HEK293T (cell line): ENCODE data around the gene CD99.

Experiments
- CTCF ChIA-PET: fragments of 350-600 bp; formaldehyde crosslinking; extraction: SDS; loops from one replicate; lab custom pipeline; 2021; ENCODE audit warnings: antibody characterized with exemption, inconsistent platforms; lab: Yijun Ruan, JAX
- POLR2A ChIA-PET: fragments of 350-600 bp; formaldehyde crosslinking; extraction: SDS; loops from one replicate; lab custom pipeline; 2020; ENCODE audit warnings: antibody characterized with exemption, inconsistent platforms; lab: Yijun Ruan, JAX
- DNase-seq: peaks from one replicate; pipeline ENCODE4 v3.0.0; 2012; ENCODE audit warnings: mixed read lengths; ENCODE audit errors: extremely low spot score
- ARNT ChIP-seq: fragments of 450-650 bp; IDR thresholded peaks from 2 replicates; pipeline ENCODE4 v1.6.1; 2017; ENCODE audit warnings: mild to moderate bottlenecking
- BHLHE40 ChIP-seq: fragments of 450-650 bp; IDR thresholded peaks from 2 replicates; pipeline ENCODE4 v1.6.1; 2016; ENCODE audit warnings: mild to moderate bottlenecking, moderate library complexity, borderline replicate concordance
- CTBP1 ChIP-seq: fragments of 450-650 bp; IDR thresholded peaks from 2 replicates; pipeline ENCODE4 v1.6.1; 2016; ENCODE audit warnings: borderline replicate concordance
- ELF4 ChIP-seq: fragments of 450-650 bp; IDR thresholded peaks from 2 replicates; pipeline ENCODE4 v1.6.1; 2017; ENCODE audit warnings: antibody characterized with exemption
- FOXA1 ChIP-seq: fragments of 450-650 bp; IDR thresholded peaks from 2 replicates; pipeline ENCODE4 v1.6.1; 2016; ENCODE audit warnings: mild to moderate bottlenecking
- FOXK2 ChIP-seq: fragments of 450-650 bp; IDR thresholded peaks from 2 replicates; pipeline ENCODE4 v1.6.1; 2016; ENCODE audit warnings: mild to moderate bottlenecking
- FOXM1 ChIP-seq: fragments of 450-650 bp; IDR thresholded peaks from 2 replicates; pipeline ENCODE4 v1.6.1; 2017; ENCODE audit warnings: mild to moderate bottlenecking, borderline replicate concordance
- HDGF ChIP-seq: fragments of 450-650 bp; IDR thresholded peaks from 2 replicates; pipeline ENCODE4 v1.6.1; 2017; ENCODE audit warnings: antibody characterized with exemption, borderline replicate concordance
- L3MBTL2 ChIP-seq: fragments of 450-650 bp; conservative IDR thresholded peaks from 2 replicates; pipeline ENCODE4 v1.6.1; 2016; ENCODE audit warnings: mild to moderate bottlenecking
- LEF1 ChIP-seq: fragments of 450-650 bp; IDR thresholded peaks from 2 replicates; pipeline ENCODE4 v1.6.1; 2017; ENCODE audit warnings: mild to moderate bottlenecking, borderline replicate concordance
- NFRKB ChIP-seq: fragments of 450-650 bp; IDR thresholded peaks from 2 replicates; pipeline ENCODE4 v1.6.1; 2016; ENCODE audit warnings: mild to moderate bottlenecking, moderate library complexity
- SP1 ChIP-seq: fragments of 450-650 bp; IDR thresholded peaks from 2 replicates; pipeline ENCODE4 v1.6.1; 2017
- SUZ12 ChIP-seq: fragments of 450-650 bp; IDR thresholded peaks from 2 replicates; pipeline ENCODE4 v1.6.1; 2016; ENCODE audit warnings: mild to moderate bottlenecking
- TARDBP ChIP-seq: fragments of 450-650 bp; IDR thresholded peaks from 2 replicates; pipeline ENCODE4 v1.6.1; 2016
- ZNF384 ChIP-seq: fragments of 450-650 bp; IDR thresholded peaks from 2 replicates; pipeline ENCODE4 v1.6.1; 2016
- TF ChIP-seq, protein P1 (sequence below): fragments of 450-650 bp; IDR thresholded peaks from 2 replicates; pipeline ENCODE4 v1.6.1; 2016

CD99 gene

GRCh38 chrX:2709556-2709955 lies 18.5 kb downstream of the CD99 start:
- no peak for TF ChIP-seq L3MBTL2
- no peak for TF ChIP-seq SUZ12
- TF ChIP-seq LEF1 = no peak
- TF ChIP-seq NFRKB = no peak
- no peak for TF ChIP-seq FOXK2
- no peak for TF ChIP-seq ARNT
- TF ChIP-seq BHLHE40 = no peak
- no peak for TF ChIP-seq FOXA1
- no peak for TF ChIP-seq FOXM1
- TF ChIP-seq ELF4 = no peak
- ChIA-PET POLR2A (no interaction called here), CTCF (no interaction called here)
- no peak for DNase-seq

DNA sequence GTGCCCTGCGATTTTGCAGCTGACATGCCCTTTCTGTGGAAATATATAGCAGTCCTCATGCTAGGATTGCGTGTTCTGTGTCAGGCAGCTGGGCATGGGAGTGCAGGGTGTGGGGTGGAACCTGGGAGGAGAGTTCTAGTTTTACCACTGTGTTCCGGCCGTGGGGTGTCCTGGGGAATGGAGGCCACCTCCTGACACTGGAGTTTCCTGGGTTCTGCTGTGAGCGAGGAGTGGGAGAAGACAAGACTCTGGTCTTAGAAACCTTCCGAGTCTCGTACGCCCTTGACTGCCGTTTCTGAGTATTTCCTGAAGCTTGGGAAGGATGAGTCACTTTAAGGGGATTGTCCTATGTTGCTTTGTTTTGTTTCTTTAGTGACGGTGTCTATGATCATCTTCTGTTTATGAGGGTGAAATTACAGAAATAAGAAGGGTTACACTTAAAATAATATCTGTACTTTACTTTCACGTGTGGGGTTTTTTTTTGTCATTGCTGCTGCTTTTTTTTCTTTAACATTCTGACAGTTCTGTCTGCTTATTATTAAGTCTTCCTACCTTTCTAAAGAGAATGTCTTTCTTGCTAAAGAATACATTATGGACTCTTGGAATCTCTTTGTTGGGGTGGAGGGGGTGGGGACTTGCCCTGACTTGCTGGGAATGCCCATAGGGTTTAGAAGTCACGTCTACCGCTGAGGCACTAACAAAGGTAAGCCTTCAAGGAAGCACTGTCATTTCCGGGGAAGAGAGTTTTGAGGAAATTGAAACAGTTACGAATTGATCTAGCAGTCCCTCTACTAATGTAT lies 19.1 kb downstream of the CD99 start:
- POLR2A ChIA-PET = no interaction called here
- CTCF ChIA-PET = no interaction called here
- TF ChIP-seq ZNF384 (no peak), SUZ12 (no peak), TARDBP (no peak), NFRKB (no peak), BHLHE40 (no peak), L3MBTL2 (no peak), ARNT (no peak), HDGF (no peak), FOXK2 (no peak), ELF4 (no peak), FOXM1 (no peak), CTBP1 (no peak), SP1 (no peak)
- TF ChIP-seq, protein P1, sequence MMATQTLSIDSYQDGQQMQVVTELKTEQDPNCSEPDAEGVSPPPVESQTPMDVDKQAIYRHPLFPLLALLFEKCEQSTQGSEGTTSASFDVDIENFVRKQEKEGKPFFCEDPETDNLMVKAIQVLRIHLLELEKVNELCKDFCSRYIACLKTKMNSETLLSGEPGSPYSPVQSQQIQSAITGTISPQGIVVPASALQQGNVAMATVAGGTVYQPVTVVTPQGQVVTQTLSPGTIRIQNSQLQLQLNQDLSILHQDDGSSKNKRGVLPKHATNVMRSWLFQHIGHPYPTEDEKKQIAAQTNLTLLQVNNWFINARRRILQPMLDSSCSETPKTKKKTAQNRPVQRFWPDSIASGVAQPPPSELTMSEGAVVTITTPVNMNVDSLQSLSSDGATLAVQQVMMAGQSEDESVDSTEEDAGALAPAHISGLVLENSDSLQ = no peak
- no peak for DNase-seq

- POLR2A ChIA-PET = no interaction called here
- CTCF ChIA-PET = no interaction called here
- no peak for DNase-seq
- TF ChIP-seq L3MBTL2 (no peak), ZNF384 (no peak)
These were observed 20.3 kb downstream of the CD99 start for GRCh38 chrX:2711441-2711840.

GRCh38 chrX:2712428-2712827 lies 21.3 kb downstream of the CD99 start:
- ChIA-PET CTCF (no interaction called here), POLR2A (no interaction called here)
- DNase-seq = no peak
- TF ChIP-seq, protein P1 = no peak

GRCh38 chrX:2712890-2713840 lies 22.1 kb downstream of the CD99 start:
- TF ChIP-seq HDGF = no peak
- TF ChIP-seq NFRKB = no peak
- TF ChIP-seq ZNF384 = no peak
- TF ChIP-seq SUZ12 = no peak
- no peak for TF ChIP-seq SP1
- no peak for TF ChIP-seq FOXK2
- TF ChIP-seq ELF4 = no peak
- TF ChIP-seq LEF1 = no peak
- no peak for TF ChIP-seq TARDBP
- TF ChIP-seq BHLHE40 = no peak
- no peak for TF ChIP-seq CTBP1
- TF ChIP-seq FOXM1 = no peak
- TF ChIP-seq, protein P1 = no peak
- no peak for TF ChIP-seq FOXA1
- no peak for DNase-seq
- POLR2A ChIA-PET = no interaction called here
- CTCF ChIA-PET = no interaction called here

DNA sequence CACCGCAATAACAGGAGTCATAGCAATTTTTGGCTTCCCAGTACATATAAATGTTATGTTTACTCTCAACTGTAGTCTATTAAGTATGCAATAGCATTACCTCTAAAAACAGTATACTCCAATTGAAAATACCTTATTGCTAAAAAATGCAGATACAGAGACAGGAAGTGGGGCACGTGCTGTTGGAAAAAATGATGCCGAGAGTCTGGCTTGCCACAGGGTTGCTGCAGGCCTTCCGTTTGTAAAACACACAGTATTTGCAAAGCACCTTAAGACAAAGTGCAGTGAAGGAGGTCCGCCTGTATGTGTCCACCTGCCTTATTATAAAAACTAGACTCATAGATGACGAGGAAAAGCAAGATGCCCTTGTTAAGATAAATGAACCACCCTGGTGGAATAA lies 23.5 kb downstream of the CD99 start:
- ChIA-PET CTCF (no interaction called here), POLR2A (no interaction called here)
- no peak for DNase-seq
- TF ChIP-seq CTBP1 (no peak), HDGF (no peak), ARNT (no peak), L3MBTL2 (no peak), SUZ12 (no peak), LEF1 (no peak)
- TF ChIP-seq, protein P1 = no peak
